ELR (cell line): ENCODE data around the gene CHMP1B.
"Not testable (repeated sequence)": the region's sequence is repeated elsewhere in the genome, so short reads cannot be mapped to it uniquely, and the experiment has no call there.

Experiments used
- DNase-seq: peaks from one replicate; pipeline ENCODE4 v3.0.0-alpha.2; 2015; ENCODE audit warnings: low read depth

CHMP1B gene

GRCh38 chr18:11840493-11840892 is 10.7 kb upstream of the CHMP1B start:
- no peak for DNase-seq

- no peak for DNase-seq
These were observed 8.7 kb upstream of the CHMP1B start for GRCh38 chr18:11842562-11842961.

- DNase-seq: no peak
These were observed 6.8 kb upstream of the CHMP1B start for GRCh38 chr18:11844436-11844835.

- DNase-seq: no peak
These were observed 5.6 kb upstream of the CHMP1B start for GRCh38 chr18:11845654-11846053.

- DNase-seq: no peak
These were observed 3.4 kb upstream of the CHMP1B start for GRCh38 chr18:11847811-11848210.

- DNase-seq: no peak
These were observed 1.9 kb upstream of the CHMP1B start for GRCh38 chr18:11849279-11849678.

- peak; percentile 91 for DNase-seq
These were observed 1.2 kb upstream of the CHMP1B start for GRCh38 chr18:11849841-11850634.

GRCh38 chr18:11850821-11851145 is 430 bp upstream of the CHMP1B start:
- peak; percentile 74 for DNase-seq

GRCh38 chr18:11851806-11852337 is 659 bp downstream of the CHMP1B start:
- peak; percentile 62 for DNase-seq

- DNase-seq: not testable (repeated sequence)
These were observed 3.3 kb downstream of the CHMP1B start for GRCh38 chr18:11854554-11854953.

GRCh38 chr18:11857177-11857887 is 6.1 kb downstream of the CHMP1B start:
- DNase-seq: peak; percentile 100

- peak; percentile 34 for DNase-seq
These were observed 8.1 kb downstream of the CHMP1B start for GRCh38 chr18:11859282-11859830.

- peak; percentile 94 for DNase-seq
These were observed 8.7 kb downstream of the CHMP1B start for GRCh38 chr18:11859903-11860407.

- DNase-seq: no peak
These were observed 9.6 kb downstream of the CHMP1B start for GRCh38 chr18:11860594-11861450.

GRCh38 chr18:11861583-11862288 is 10.5 kb downstream of the CHMP1B start:
- no peak for DNase-seq

GRCh38 chr18:11862468-11863137 is 11.4 kb downstream of the CHMP1B start:
- DNase-seq: no peak

GRCh38 chr18:11864471-11864870 is 13.3 kb downstream of the CHMP1B start:
- no peak for DNase-seq

- DNase-seq: no peak
These were observed 13.9 kb downstream of the CHMP1B start for GRCh38 chr18:11865071-11865470.

- DNase-seq: no peak
These were observed 15.1 kb downstream of the CHMP1B start for GRCh38 chr18:11866329-11866728.

GRCh38 chr18:11866764-11867163 is 15.6 kb downstream of the CHMP1B start:
- no peak for DNase-seq

- DNase-seq: no peak
These were observed 17.0 kb downstream of the CHMP1B start for GRCh38 chr18:11868230-11868629.
